GM06990 (cell line): ENCODE data around the gene GNAT3.

Experiments
- DNase-seq: peaks from one replicate; pipeline ENCODE4 v3.0.0-alpha.2; 2011; ENCODE audit not compliant: insufficient read length; ENCODE audit errors: extremely low read depth
- H3K27me3 ChIP-seq: replicated peaks from 2 replicates; pipeline ENCODE4 v1.6.0; 2011; ENCODE audit warnings: low read length; ENCODE audit not compliant: control insufficient read depth, insufficient read depth
- H3K36me3 ChIP-seq: 2 replicates; pipeline ENCODE4 v1.5.1; 2011; ENCODE audit warnings: low read length; ENCODE audit not compliant: control insufficient read depth, insufficient read depth
- H3K4me3 ChIP-seq: replicated peaks from 2 replicates; pipeline ENCODE4 v1.5.1; 2011; ENCODE audit warnings: low read depth, mild to moderate bottlenecking, control low read depth, low read length
- TF ChIP-seq, protein P1 (sequence below): IDR thresholded peaks from 2 replicates; pipeline ENCODE4 v1.5.1; 2011; ENCODE audit warnings: low read length, control low read depth, mild to moderate bottlenecking, inconsistent platforms; ENCODE audit not compliant: insufficient read depth, poor library complexity, severe bottlenecking

GNAT3 gene

DNA sequence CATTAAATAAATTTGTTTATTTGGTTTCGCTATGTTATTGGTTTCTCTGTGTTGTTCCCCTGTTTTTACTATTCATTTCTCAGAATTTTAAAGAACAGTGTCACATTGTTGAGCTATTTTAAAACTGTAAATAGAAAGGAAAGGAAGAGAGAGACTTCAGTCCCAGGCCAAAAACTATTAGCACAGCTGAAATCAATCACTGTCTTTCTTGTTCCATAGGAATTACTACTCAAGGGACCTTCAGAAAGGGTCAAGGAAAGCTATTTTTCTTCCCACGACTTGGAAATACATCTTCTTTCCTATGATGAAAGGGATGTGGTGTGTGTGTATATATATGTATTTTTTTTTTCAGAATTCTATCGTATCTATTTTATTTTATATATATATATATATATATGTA, 29.0 kb upstream of the GNAT3 start:
- TF ChIP-seq, protein P1, sequence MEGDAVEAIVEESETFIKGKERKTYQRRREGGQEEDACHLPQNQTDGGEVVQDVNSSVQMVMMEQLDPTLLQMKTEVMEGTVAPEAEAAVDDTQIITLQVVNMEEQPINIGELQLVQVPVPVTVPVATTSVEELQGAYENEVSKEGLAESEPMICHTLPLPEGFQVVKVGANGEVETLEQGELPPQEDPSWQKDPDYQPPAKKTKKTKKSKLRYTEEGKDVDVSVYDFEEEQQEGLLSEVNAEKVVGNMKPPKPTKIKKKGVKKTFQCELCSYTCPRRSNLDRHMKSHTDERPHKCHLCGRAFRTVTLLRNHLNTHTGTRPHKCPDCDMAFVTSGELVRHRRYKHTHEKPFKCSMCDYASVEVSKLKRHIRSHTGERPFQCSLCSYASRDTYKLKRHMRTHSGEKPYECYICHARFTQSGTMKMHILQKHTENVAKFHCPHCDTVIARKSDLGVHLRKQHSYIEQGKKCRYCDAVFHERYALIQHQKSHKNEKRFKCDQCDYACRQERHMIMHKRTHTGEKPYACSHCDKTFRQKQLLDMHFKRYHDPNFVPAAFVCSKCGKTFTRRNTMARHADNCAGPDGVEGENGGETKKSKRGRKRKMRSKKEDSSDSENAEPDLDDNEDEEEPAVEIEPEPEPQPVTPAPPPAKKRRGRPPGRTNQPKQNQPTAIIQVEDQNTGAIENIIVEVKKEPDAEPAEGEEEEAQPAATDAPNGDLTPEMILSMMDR, result no peak
- H3K36me3 ChIP-seq, result no peaks in the 10 kb centered on the region

DNA sequence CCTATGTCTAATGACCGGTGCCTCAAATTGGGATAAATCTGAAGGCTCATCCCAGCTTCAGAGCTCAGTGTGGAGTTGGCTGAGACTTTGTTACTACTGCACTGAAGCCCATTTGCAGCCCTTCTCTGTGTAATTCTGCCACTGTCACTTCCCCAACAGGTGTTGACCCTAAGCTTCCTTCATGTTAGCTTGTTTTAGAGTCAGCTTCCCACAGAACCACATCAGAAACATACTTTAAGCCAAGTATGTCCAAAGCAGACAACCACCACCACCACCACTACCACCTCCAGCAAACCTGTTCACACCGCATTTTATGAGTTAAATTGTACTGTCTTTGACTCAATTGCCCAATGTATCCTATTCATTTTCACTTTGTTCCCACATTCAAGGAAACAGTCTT, 25.2 kb upstream of the GNAT3 start:
- Histone ChIP-seq H3K27me3 (no peaks in the 10 kb centered on the region; the same call in 1 of the 2 replicates), H3K36me3 (no peaks in the 10 kb centered on the region), H3K4me3 (no peak overlapping the region)
- TF ChIP-seq, protein P1, result no peak
- DNase-seq, result no peak

More for the DNA sequence above, 29.0 kb upstream of the GNAT3 start:
- no peaks in the 10 kb centered on the region; the same call in 1 of the 2 replicates for H3K27me3 ChIP-seq
- H3K4me3 ChIP-seq, result no peak overlapping the region
- no peak for DNase-seq

DNA sequence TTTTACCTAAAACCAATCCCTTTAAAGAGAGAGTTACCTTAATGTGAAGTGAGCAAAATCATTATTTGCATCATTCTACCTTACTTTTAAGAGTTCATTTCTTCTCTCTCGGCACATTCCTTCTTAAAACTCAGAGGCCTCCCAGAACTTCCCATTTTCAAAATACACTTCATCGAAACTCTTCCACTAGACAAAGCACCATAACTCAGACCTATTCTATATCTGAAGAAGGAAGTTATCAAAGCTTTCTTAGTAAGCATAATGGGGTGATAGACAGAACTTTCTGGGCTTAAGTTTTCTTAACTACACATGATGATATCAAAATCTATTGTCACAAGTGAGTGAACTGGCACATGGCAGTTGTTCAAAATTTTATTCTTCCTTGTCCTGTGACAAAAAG, 24.6 kb upstream of the GNAT3 start:
- DNase-seq, result no peak

GRCh38 chr7:80533287-80533686, 21.4 kb upstream of the GNAT3 start:
- TF ChIP-seq, protein P1, result no peak
- no peak for DNase-seq
- no peak overlapping the region for H3K4me3 ChIP-seq
- H3K36me3 ChIP-seq, result no peaks in the 10 kb centered on the region
- H3K27me3 ChIP-seq, result no peaks in the 10 kb centered on the region; the same call in 1 of the 2 replicates

More for the DNA sequence above, 24.6 kb upstream of the GNAT3 start:
- H3K36me3 ChIP-seq, result no peaks in the 10 kb centered on the region
- H3K4me3 ChIP-seq, result no peak overlapping the region
- TF ChIP-seq, protein P1, result no peak
- no peaks in the 10 kb centered on the region; the same call in 1 of the 2 replicates for H3K27me3 ChIP-seq

DNA sequence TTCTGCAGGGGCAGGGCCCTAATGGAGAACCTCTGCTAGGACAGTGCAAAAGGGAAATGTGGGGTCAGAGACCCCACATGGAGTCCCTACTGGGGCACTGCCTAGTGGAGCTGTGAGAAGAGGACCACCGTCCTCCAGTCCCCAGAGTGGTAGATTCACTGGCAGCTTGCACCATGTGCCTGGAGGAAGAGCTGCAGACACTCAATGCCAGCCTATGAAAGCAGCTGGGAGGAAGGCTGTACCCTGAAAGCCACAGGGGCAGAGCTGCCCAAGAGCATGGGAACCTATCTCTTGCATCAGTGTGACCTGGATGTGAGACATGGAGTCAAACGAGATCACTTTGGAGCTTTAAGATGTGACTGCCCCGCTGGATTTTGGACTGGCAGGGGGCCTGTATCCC, 20.3 kb upstream of the GNAT3 start:
- Histone ChIP-seq H3K36me3 (no peaks in the 10 kb centered on the region), H3K4me3 (no peak overlapping the region), H3K27me3 (no peaks in the 10 kb centered on the region; the same call in 1 of the 2 replicates)
- no peak for DNase-seq
- TF ChIP-seq, protein P1, result no peak

DNA sequence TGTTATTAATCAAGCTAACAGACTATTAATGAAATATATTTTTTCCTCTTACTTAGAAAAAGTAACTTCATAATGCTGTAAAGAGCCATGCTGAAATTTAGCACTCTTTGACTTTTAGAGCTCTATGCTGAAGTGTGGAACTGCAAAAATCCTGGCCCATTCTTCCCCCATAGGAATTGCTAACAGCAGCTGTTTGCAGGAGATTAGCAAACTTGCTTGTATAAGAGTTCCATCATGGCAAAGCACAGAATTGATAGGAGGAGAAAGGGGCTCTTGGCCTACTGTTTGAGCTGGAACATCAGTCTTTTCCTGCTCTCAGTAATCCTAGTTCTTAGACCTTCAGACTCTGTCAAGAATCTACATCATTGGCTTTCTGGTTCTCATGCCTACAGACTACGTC, 18.3 kb upstream of the GNAT3 start:
- H3K4me3 ChIP-seq, result no peak overlapping the region
- H3K27me3 ChIP-seq, result no peaks in the 10 kb centered on the region
- no peaks in the 10 kb centered on the region for H3K36me3 ChIP-seq
- DNase-seq, result no peak
- TF ChIP-seq, protein P1, result no peak
